HCT116 (cell line): ENCODE data around the gene USPL1. TPM values are rescaled to one million over a fixed set of nuclear protein-coding genes. Genes with fewer than 3 reads are reported as not detected.

Source experiments
- ATAC-seq: fragments of 200-7000 bp; cut with Tn5 transposase; 2 replicates; pipeline ENCODE4 v1.9.1; 2020; ENCODE audit warnings: mild to moderate bottlenecking, moderate library complexity
- BruUV-seq: library from RNA; stranded (reverse); fragments of 400-500 nt; replicated peaks from 2 replicates; lab custom pipeline; 2021; lab: Mats Ljungman, UMichigan
- CTCF ChIA-PET: fragments of 300-600 bp; sonication (Branson Sonifier 250); formaldehyde crosslinking; loops from one replicate; lab custom pipeline; 2021; ENCODE audit warnings: antibody characterized with exemption; lab: Charles Lee
- POLR2A ChIA-PET: fragments of 300-600, 350-600 bp; sonication (Branson Sonifier 250); formaldehyde crosslinking; loops from one replicate; lab custom pipeline; 2021; ENCODE audit warnings: antibody characterized with exemption; lab: Charles Lee
- RAD21 ChIA-PET, 2 experiments: fragments of 300-600 bp; sonication (Branson Sonifier 250); formaldehyde crosslinking; loops; one replicate each; lab custom pipeline; 2023; ENCODE audit warnings: low total read pairs in 2 of 2; ENCODE audit not compliant: uncharacterized antibody in 2 of 2, unreplicated experiment in 2 of 2, low non-redundant PET in 1 of 2; lab: Charles Lee
- DNase-seq: peaks from one replicate; pipeline ENCODE4 v3.0.0-alpha.2; 2010; ENCODE audit warnings: low read depth, low spot score
- H2AFZ ChIP-seq: fragments of 200-600 bp; shearing (Covaris generic), sonication (generic); 2 replicates; pipeline ENCODE4 v1.6.1; 2017; ENCODE audit warnings: low read depth, mixed run types, mixed read lengths, antibody characterized with exemption, low read length; ENCODE audit not compliant: poor library complexity, severe bottlenecking
- H3K27ac ChIP-seq: 2 replicates; pipeline ENCODE4 v1.5.1; 2012; ENCODE audit warnings: low read depth, low read length
- H3K27me3 ChIP-seq: fragments of 200-600 bp; sonication (generic); 2 replicates; pipeline ENCODE4 v1.6.1; 2016; ENCODE audit warnings: mixed run types, low read length, mixed read lengths; ENCODE audit not compliant: insufficient read depth
- H3K36me3 ChIP-seq, 2 experiments: fragments of 200-500 bp in 1 of 2; fragments of 200-600 bp in 1 of 2; sonication (Bioruptor generic) in 1 of 2; sonication (generic) in 1 of 2; 2 replicates each; pipeline versions ENCODE4 v1.5.1 to v1.6.1; 2014 to 2016; ENCODE audit warnings: low read length in 2 of 2, inconsistent platforms in 1 of 2, mixed read lengths in 1 of 2, mixed run types in 1 of 2; ENCODE audit not compliant: insufficient read depth in 2 of 2, control insufficient read depth in 1 of 2
- H3K4me1 ChIP-seq, 2 experiments: fragments of 200-600 bp in 1 of 2; sonication (generic) in 1 of 2; 2 replicates each; pipeline versions ENCODE4 v1.5.1 to v1.6.1; 2012 to 2017; ENCODE audit warnings: low read length in 2 of 2, inconsistent platforms in 1 of 2, mild to moderate bottlenecking in 1 of 2, mixed read lengths in 1 of 2, mixed run types in 1 of 2, moderate library complexity in 1 of 2; ENCODE audit not compliant: insufficient read depth in 2 of 2, control insufficient read depth in 1 of 2
- H3K4me2 ChIP-seq: fragments of 200-600 bp; sonication (generic); 2 replicates; pipeline ENCODE4 v1.6.1; 2017; ENCODE audit warnings: mixed run types, low read length, mixed read lengths
- H3K4me3 ChIP-seq, 2 experiments: fragments of 200-600 bp in 1 of 2; sonication (generic) in 1 of 2; replicated peaks in 1 of 2; 2 replicates each; pipeline ENCODE4 v1.5.1; 2011 to 2016; ENCODE audit warnings: low read length in 2 of 2, control low read depth in 1 of 2, low read depth in 1 of 2, mild to moderate bottlenecking in 1 of 2, mixed read lengths in 1 of 2, mixed run types in 1 of 2
- H3K79me2 ChIP-seq: fragments of 200-600 bp; sonication (generic); 2 replicates; pipeline ENCODE4 v1.6.1; 2017; ENCODE audit warnings: mild to moderate bottlenecking, mixed run types, low read length, moderate library complexity, mixed read lengths; ENCODE audit not compliant: insufficient read depth
- H3K9ac ChIP-seq: fragments of 200-600 bp; sonication (generic); 2 replicates; pipeline ENCODE4 v1.6.1; 2016; ENCODE audit warnings: low read length, mixed read lengths
- H3K9me2 ChIP-seq: fragments of 200-600 bp; sonication (generic), shearing (Covaris generic); 2 replicates; pipeline ENCODE4 v1.6.1; 2017; ENCODE audit warnings: mixed run types, mild to moderate bottlenecking, moderate library complexity; ENCODE audit not compliant: insufficient read depth
- H3K9me3 ChIP-seq, 2 experiments: fragments of 200-500 bp in 1 of 2; fragments of 200-600 bp in 1 of 2; sonication (Bioruptor generic) in 1 of 2; sonication (generic) in 1 of 2; 2 replicates each; pipeline ENCODE4 v1.6.1; 2014 to 2017; ENCODE audit warnings: low read length in 2 of 2, mixed read lengths in 2 of 2, inconsistent platforms in 1 of 2, low read depth in 1 of 2, mild to moderate bottlenecking in 1 of 2, mixed run types in 1 of 2, moderate library complexity in 1 of 2; ENCODE audit not compliant: control insufficient read depth in 1 of 2, insufficient read depth in 1 of 2
- H4K20me1 ChIP-seq: fragments of 200-600 bp; sonication (generic), shearing (Covaris generic); 2 replicates; pipeline ENCODE4 v1.6.1; 2017; ENCODE audit warnings: mixed run types, mild to moderate bottlenecking, moderate library complexity; ENCODE audit not compliant: insufficient read depth
- CBX3 ChIP-seq: IDR thresholded peaks from 2 replicates; pipeline ENCODE4 v1.6.1; 2012; ENCODE audit warnings: low read depth
- CTCF ChIP-seq, 3 experiments: fragments of 200-600 bp in 1 of 3; sonication (generic) in 1 of 3; IDR thresholded peaks in 2 of 3; conservative IDR thresholded peaks in 1 of 3; 2 replicates each; pipeline ENCODE4 v1.5.1; 2012 to 2017; ENCODE audit warnings: low read depth in 2 of 3, low read length in 2 of 3, antibody characterized with exemption in 1 of 3, borderline replicate concordance in 1 of 3, control low read depth in 1 of 3, mild to moderate bottlenecking in 1 of 3, mixed read lengths in 1 of 3, mixed run types in 1 of 3, moderate library complexity in 1 of 3; ENCODE audit not compliant: insufficient read depth in 1 of 3
- JUND ChIP-seq: IDR thresholded peaks from 2 replicates; pipeline ENCODE4 v1.6.1; 2012
- POLR2A ChIP-seq: IDR thresholded peaks from 2 replicates; pipeline ENCODE4 v1.7.0; 2011; ENCODE audit warnings: borderline replicate concordance; ENCODE audit not compliant: insufficient read depth, insufficient read length; ENCODE audit errors: extremely low read depth
- SP1 ChIP-seq: IDR thresholded peaks from 2 replicates; pipeline ENCODE4 v1.6.1; 2012; ENCODE audit warnings: low read depth
- TCF7L2 ChIP-seq: IDR thresholded peaks from 2 replicates; pipeline ENCODE4 v1.7.0; 2011; ENCODE audit warnings: borderline replicate concordance, inconsistent platforms; ENCODE audit not compliant: insufficient read depth, insufficient read length; ENCODE audit errors: extremely low read depth
- YY1 ChIP-seq: IDR thresholded peaks from 2 replicates; pipeline ENCODE4 v1.6.1; 2011; ENCODE audit warnings: low read length, low read depth, moderate library complexity, mild to moderate bottlenecking; ENCODE audit not compliant: insufficient replicate concordance; ENCODE audit errors: extremely low read depth
- ZBTB33 ChIP-seq: IDR thresholded peaks from 2 replicates; pipeline ENCODE4 v1.6.1; 2011; ENCODE audit warnings: mild to moderate bottlenecking, low read length, moderate library complexity; ENCODE audit not compliant: insufficient replicate concordance; ENCODE audit errors: extremely low read depth
- ZFX ChIP-seq: fragments of 450-650 bp; IDR thresholded peaks from 2 replicates; pipeline ENCODE4 v1.6.1; 2017
- intact Hi-C: fragments of 100-400 bp; cut with micrococcal nuclease; formaldehyde crosslinking; loops from 2 replicates; pipeline ENCODE4 v1.10.0; 2022
- total RNA-seq: library from RNA; stranded (reverse); gene quantifications from one replicate; pipeline ENCODE4 v1.2.1, GENCODE V29; 2021; ENCODE audit not compliant: unreplicated experiment
- TF ChIP-seq, protein P1 (sequence below): IDR thresholded peaks from 2 replicates; pipeline ENCODE4 v1.6.1; 2012; ENCODE audit warnings: low read depth

Gene USPL1
- total RNA-seq, 1 experiment from 2014 or later, result 19.7 TPM

DNA sequence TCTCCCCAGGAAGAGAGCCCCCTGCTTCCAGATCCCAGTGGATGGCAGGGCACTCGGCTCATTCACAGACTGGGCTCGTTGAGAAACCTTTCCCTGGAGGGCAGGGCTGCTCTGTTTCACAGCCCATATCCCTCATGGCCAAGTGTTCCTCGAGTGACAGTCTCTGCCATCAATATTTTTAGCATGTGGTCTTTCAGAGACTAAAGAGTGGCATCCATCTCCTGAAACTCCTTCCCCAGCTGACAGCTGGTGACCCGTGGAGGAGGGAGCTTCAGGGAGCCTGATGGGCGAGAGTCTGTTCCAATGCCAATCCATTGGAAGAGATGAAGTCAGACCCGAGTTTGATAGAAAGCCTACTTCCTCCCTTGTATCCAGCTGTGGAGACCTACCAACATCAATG lies 86.9 kb downstream of the USPL1 start (continued):
- TF ChIP-seq TCF7L2 (no peak), ZFX (no peak), YY1 (no peak), SP1 (no peak), ZBTB33 (no peak)

DNA sequence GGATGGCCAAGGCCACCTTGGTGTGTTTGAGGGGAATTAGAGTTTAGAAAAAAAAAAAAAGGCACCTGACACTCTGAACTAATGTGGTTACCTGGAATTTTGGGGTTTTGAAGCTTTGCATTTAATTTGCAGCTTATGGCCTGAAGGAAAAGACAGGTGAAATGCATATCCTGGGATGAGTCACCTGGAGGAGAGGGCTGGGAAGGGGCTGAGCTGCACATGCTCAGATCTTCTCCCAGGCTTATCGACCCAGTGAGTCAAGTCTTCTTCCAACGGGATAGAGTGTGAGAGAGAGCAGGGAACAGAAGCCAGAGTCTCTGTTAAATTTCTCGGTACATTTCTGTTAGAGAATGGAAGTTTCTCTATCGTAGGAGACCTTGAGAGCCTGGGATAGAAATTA lies 88.0 kb downstream of the USPL1 start:
- Histone ChIP-seq H3K9me3 (no peaks in the 10 kb centered on the region), H4K20me1 (no peaks in the 10 kb centered on the region), H3K9me2 (no peaks in the 10 kb centered on the region), H3K27me3 (no peaks in the 10 kb centered on the region), H3K4me1 (0 out of 4 replicates have a peak, but pooled peaks cover 0 to 4% of the 10 kb centered on the region in 2 experiments), H3K4me3 (no peak overlapping the region), H3K79me2 (no peaks in the 10 kb centered on the region), H3K4me2 (no peak overlapping the region), H3K36me3 (no peaks in the 10 kb centered on the region), H3K9ac (no peak overlapping the region), H3K27ac (no peak overlapping the region), H2AFZ (no peak overlapping the region)
- DNase-seq (no peak), ATAC-seq (no peak)
- CTCF ChIA-PET, result no interaction called here
- intact Hi-C loops, result no loop called here
- BruUV-seq, result no TSS peak
- RAD21 ChIA-PET, result no interaction called here
- POLR2A ChIA-PET, result no interaction called here
- TF ChIP-seq POLR2A, result no peak
- no peak for TF ChIP-seq CBX3
- no peak for TF ChIP-seq CTCF (IDR thresholded peaks at IDR 0.05 in 2 of 3, conservative IDR thresholded peaks at IDR 0.05 in 1 of 3; ENCODE audit: borderline replicate concordance in 1 of 3, insufficient read depth in 1 of 3, low read depth in 2 of 3, low read length in 2 of 3)
- TF ChIP-seq, protein P1, sequence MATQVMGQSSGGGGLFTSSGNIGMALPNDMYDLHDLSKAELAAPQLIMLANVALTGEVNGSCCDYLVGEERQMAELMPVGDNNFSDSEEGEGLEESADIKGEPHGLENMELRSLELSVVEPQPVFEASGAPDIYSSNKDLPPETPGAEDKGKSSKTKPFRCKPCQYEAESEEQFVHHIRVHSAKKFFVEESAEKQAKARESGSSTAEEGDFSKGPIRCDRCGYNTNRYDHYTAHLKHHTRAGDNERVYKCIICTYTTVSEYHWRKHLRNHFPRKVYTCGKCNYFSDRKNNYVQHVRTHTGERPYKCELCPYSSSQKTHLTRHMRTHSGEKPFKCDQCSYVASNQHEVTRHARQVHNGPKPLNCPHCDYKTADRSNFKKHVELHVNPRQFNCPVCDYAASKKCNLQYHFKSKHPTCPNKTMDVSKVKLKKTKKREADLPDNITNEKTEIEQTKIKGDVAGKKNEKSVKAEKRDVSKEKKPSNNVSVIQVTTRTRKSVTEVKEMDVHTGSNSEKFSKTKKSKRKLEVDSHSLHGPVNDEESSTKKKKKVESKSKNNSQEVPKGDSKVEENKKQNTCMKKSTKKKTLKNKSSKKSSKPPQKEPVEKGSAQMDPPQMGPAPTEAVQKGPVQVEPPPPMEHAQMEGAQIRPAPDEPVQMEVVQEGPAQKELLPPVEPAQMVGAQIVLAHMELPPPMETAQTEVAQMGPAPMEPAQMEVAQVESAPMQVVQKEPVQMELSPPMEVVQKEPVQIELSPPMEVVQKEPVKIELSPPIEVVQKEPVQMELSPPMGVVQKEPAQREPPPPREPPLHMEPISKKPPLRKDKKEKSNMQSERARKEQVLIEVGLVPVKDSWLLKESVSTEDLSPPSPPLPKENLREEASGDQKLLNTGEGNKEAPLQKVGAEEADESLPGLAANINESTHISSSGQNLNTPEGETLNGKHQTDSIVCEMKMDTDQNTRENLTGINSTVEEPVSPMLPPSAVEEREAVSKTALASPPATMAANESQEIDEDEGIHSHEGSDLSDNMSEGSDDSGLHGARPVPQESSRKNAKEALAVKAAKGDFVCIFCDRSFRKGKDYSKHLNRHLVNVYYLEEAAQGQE, result no peak
- no peak for TF ChIP-seq JUND
- TF ChIP-seq ZBTB33, result no peak
- no peak for TF ChIP-seq ZFX
